Stimulated activated naive B cell treated with anti-CD40 and anti-IgM and Interleukin-4, amounts not matched to agents 10 μg/mL and 1 μg/mL and 100 μg/mL, for 72 hours (primary cell): ENCODE results near the gene CD80.

Experiments
- ATAC-seq, 2 donors: fragments of 150-1000 bp; cut with Tn5 transposase; replicated peaks; 2 replicates each; pipeline ENCODE4 v1.10.0; 2021; ENCODE audit warnings: moderate library complexity in 1 of 2
- DNase-seq: peaks from one replicate; pipeline ENCODE4 v3.0.0; 2021
- H3K27ac Mint-ChIP-seq: one replicate; pipeline ENCODE4 v1.8.0; 2022; ENCODE audit warnings: mild to moderate bottlenecking, mixed read lengths
- H3K27me3 Mint-ChIP-seq, 2 donors: one replicate each; pipeline ENCODE4 v1.8.0; 2022; ENCODE audit warnings: mixed read lengths in 2 of 2
- H3K36me3 Mint-ChIP-seq, 2 donors: one replicate each; pipeline ENCODE4 v1.8.0; 2022; ENCODE audit warnings: mixed read lengths in 2 of 2, mild to moderate bottlenecking in 1 of 2
- H3K4me1 Mint-ChIP-seq, 2 donors: one replicate each; pipeline ENCODE4 v1.8.0; 2022; ENCODE audit warnings: mixed read lengths in 2 of 2, mild to moderate bottlenecking in 1 of 2
- H3K4me3 Mint-ChIP-seq, 2 donors: one replicate each; pipeline ENCODE4 v1.8.0; 2022; ENCODE audit warnings: mild to moderate bottlenecking in 2 of 2, mixed read lengths in 2 of 2, moderate library complexity in 1 of 2
- H3K9me3 Mint-ChIP-seq, 2 donors: one replicate each; pipeline ENCODE4 v1.8.0; 2022; ENCODE audit warnings: mixed read lengths in 2 of 2, mild to moderate bottlenecking in 1 of 2

The CD80 gene

GRCh38 chr3:119490153-119490552 is 69.3 kb downstream of the CD80 start:
- ATAC-seq (no peak), DNase-seq (no peak)
- H3K27ac Mint-ChIP-seq = no peak overlapping the region
- H3K27me3 Mint-ChIP-seq = no peaks in the 10 kb centered on the region
- H3K4me1 Mint-ChIP-seq = peaks cover 3 to 15% of the 10 kb centered on the region in 2 donors
- peaks cover 24 to 54% of the 10 kb centered on the region in 2 donors for H3K36me3 Mint-ChIP-seq
- no peak overlapping the region for H3K4me3 Mint-ChIP-seq
- no peaks in the 10 kb centered on the region for H3K9me3 Mint-ChIP-seq

GRCh38 chr3:119485563-119485962 is 73.9 kb downstream of the CD80 start:
- Mint-ChIP-seq H3K4me3 (no peak overlapping the region), H3K27me3 (no peaks in the 10 kb centered on the region), H3K4me1 (peaks cover 6 to 7% of the 10 kb centered on the region in 2 donors), H3K27ac (no peak overlapping the region), H3K36me3 (peaks cover 24 to 56% of the 10 kb centered on the region in 2 donors), H3K9me3 (no peaks in the 10 kb centered on the region)
- no peak for ATAC-seq
- no peak for DNase-seq

GRCh38 chr3:119483101-119483500 is 76.3 kb downstream of the CD80 start:
- Mint-ChIP-seq H3K36me3 (peaks cover 30 to 58% of the 10 kb centered on the region in 2 donors), H3K4me1 (peaks cover 7 to 8% of the 10 kb centered on the region in 2 donors), H3K4me3 (no peak overlapping the region), H3K27ac (peak overlapping the region; percentile 74), H3K27me3 (no peaks in the 10 kb centered on the region), H3K9me3 (no peaks in the 10 kb centered on the region)
- ATAC-seq (peak in 1 of 2 donors; percentile 10), DNase-seq (no peak)

- Mint-ChIP-seq H3K4me1 (peaks cover 7 to 11% of the 10 kb centered on the region in 2 donors), H3K9me3 (no peaks in the 10 kb centered on the region), H3K27me3 (no peaks in the 10 kb centered on the region), H3K36me3 (peaks cover 41 to 60% of the 10 kb centered on the region in 2 donors), H3K4me3 (no peak overlapping the region), H3K27ac (no peak overlapping the region)
- no peak for DNase-seq
- ATAC-seq = no peak
Observed at GRCh38 chr3:119481079-119481478, 78.3 kb downstream of the CD80 start.
